ENCODE results near the gene MTPN.

- TF ChIP-seq ZBTB11 (CRISPR knock-in tag; IDR thresholded peaks at IDR 0.05) = no peak
- TF ChIP-seq HDGF (IDR thresholded peaks at IDR 0.05) = no peak
These were observed 51.9 kb downstream of the MTPN start for GRCh38 chr7:135925210-135925609.

All from GM12878 (cell line).